Urothelium cell line (cell line): ENCODE measurements around the gene FITM1.
A peak's percentile ranks its signal among the peaks of the same experiment; 100 is the strongest.

Experiments used
- DNase-seq: peaks from one replicate; pipeline ENCODE4 v3.0.0; 2011; ENCODE audit warnings: low spot score, mixed read lengths
- FAIRE-seq: peaks from 2 replicates; lab custom pipeline; 2011; peaks lifted over from hg19 to GRCh38; lab: Jason Lieb, UNC

The FITM1 gene

DNA sequence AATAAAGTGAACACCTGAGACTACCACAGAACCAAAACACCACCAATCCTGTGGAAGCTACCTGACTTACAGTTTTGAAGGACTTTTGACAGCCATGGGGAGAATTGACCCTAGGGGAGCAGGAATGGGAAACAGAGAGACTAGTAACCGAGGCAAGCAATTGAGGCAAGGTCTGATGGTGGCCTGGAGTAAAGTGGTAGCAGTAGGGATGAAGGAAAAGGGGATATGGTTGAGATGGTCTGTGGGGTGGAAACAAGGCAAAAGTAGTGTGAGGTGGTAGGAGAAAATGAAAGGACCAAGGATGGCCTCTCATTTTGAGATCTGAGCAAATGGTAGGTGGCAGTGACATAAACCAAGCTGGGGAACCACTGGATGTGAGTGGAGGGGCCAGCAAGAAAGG lies 26.4 kb downstream of the FITM1 start:
- DNase-seq = no peak
- FAIRE-seq = no peak

DNA sequence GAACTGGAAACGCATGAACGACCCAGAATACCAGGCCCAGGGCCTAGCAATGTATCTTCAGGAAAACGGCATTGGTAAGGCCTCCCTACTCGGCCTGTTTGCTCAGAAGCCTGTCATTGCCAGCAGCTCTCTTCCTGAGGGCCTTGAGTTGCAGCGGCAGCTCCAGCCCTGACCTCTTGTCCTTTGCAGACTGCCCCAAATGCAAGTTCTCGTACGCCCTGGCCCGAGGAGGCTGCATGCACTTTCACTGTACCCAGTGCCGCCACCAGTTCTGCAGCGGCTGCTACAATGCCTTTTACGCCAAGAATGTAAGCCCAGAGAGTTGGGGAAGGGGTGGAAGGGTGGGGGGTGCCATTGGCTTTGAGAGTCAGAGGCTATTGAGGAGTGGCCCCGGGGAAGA lies 26.9 kb downstream of the FITM1 start:
- no peak for DNase-seq
- no peak for FAIRE-seq

DNA sequence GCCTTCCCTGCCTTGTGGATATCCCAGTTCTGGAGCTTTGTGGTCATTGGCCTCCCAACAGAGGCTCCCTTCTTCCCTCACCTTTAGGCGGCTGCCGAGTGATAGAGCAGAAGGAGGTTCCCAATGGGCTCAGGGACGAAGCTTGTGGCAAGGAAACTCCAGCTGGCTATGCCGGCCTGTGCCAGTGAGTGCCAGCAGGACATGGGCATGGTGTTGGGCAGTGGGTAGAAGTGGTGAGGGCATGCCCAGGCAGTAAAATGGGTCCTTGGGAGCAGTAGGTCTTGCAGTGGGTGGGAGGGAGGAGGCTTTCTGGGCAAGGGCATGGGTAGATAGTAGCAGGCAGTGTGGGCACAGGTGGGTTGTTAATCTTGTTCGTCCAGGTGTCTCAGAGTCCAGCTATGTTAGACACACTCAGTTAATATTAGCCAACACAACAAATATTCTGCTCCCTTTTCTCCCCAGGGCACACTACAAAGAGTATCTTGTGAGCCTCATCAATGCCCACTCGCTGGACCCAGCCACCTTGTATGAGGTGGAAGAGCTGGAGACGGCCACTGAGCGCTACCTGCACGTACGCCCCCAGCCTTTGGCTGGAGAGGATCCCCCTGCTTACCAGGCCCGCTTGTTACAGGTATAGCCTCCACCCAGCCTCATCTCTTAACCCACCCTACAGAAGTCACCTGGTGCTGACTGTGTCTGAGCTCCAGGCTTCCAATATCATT lies 29.5 kb downstream of the FITM1 start:
- DNase-seq (no peak), FAIRE-seq (no peak)

DNA sequence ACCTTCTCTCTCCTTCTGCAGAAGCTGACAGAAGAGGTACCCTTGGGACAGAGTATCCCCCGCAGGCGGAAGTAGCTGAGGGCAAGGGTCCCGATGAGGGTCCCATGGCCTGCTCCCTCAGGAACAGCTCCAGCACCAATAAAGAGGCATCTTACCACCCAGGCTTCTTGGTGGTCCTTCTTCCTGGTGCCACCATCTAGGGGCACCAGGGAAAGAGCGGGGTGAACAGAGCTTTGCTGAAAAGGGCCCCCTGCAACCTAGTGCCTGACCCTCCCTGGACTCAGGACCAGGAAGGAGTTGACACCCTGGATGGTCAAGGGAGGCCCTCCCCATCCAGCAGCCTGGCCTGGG lies 30.0 kb downstream of the FITM1 start:
- DNase-seq = no peak
- FAIRE-seq = no peak

DNA sequence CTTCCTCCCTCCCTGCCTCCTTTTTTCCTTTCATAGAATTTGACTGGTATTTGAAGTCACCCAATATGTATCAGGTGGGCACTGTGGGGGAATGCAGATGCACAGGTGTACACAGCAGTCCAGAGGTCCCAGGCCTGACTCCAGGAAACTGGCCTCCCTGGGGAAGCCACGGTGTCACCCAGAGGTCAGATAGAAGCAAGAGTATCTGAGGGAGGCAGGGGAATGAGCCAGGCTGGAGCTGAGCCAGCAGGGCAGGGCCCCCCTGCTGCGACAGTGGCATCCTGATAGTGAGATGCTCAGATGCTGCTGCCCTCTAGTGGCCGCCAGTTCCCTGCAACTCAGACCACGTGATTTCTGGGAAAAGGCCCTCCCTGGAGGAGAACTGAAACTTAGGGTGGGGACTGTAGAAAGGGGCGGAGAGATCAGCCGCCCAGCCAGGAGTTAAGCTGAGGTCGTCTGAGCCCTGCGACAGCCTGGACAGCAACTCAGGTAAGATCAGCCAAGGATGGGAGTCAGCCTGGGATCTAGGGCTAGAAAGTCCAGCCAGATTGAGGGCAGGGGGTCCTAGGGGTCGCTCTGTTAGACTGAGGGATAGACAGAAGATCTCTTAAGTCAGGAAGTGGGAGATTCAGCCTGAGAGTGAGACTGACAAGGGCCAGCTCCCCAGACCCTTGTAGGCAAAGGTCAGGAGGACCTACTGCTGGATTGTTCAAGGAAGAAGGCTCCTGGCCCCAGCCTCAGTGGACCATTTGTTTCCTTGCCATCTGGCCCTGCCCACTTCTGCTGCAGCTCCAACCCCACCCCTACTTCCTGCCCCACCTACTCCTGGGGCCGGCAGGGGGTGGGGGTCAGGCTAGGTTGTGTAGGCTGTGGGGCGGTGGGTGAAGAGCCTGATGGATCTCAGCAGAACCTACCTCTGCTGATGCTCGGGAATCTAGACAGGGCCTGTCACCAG lies 30.7 kb downstream of the FITM1 start, which contains the start of gene IRF9:
Gene IRF9 (plus strand): TSS at position 416 of the 955 bp plus-strand sequence. CDS start 880 bp downstream, outside the sequence.
- DNase-seq (peak; percentile 92), FAIRE-seq (peak; percentile 50)

DNA sequence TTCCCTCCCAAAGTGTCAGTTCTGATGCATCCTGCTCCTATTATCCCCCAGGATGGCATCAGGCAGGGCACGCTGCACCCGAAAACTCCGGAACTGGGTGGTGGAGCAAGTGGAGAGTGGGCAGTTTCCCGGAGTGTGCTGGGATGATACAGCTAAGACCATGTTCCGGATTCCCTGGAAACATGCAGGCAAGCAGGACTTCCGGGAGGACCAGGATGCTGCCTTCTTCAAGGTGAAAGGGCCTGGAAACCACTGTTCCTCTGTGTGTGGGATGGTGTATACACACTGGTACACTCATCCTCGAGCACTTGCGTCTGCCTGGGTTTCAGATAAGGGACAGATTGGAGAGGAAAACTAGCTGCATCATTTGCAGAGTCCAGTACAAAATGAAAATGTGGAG lies 31.6 kb downstream of the FITM1 start:
- DNase-seq (no peak), FAIRE-seq (no peak)

DNA sequence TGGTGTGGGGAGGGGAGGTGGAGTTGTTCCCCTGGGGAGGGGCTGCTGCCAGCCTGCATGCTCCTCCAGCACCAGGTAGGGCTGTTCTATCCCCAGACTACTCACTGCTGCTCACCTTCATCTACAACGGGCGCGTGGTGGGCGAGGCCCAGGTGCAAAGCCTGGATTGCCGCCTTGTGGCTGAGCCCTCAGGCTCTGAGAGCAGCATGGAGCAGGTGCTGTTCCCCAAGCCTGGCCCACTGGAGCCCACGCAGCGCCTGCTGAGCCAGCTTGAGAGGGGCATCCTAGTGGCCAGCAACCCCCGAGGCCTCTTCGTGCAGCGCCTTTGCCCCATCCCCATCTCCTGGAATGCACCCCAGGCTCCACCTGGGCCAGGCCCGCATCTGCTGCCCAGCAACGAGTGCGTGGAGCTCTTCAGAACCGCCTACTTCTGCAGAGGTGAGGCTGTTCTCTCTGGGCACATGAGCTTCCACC lies 34.1 kb downstream of the FITM1 start:
- DNase-seq (no peak), FAIRE-seq (no peak)

DNA sequence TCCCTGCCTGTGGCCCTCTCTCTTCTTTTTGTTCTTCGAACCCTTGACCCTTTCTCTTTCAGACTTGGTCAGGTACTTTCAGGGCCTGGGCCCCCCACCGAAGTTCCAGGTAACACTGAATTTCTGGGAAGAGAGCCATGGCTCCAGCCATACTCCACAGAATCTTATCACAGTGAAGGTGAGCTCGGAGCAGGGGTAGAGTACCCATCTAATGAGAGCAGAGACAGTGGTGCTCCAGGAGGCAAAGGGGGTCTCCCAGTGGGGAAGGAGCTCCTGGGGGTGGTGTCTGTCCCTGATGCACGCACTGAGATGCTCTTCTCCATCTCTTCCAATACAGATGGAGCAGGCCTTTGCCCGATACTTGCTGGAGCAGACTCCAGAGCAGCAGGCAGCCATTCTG lies 35.3 kb downstream of the FITM1 start:
- FAIRE-seq = no peak
- no peak for DNase-seq

DNA sequence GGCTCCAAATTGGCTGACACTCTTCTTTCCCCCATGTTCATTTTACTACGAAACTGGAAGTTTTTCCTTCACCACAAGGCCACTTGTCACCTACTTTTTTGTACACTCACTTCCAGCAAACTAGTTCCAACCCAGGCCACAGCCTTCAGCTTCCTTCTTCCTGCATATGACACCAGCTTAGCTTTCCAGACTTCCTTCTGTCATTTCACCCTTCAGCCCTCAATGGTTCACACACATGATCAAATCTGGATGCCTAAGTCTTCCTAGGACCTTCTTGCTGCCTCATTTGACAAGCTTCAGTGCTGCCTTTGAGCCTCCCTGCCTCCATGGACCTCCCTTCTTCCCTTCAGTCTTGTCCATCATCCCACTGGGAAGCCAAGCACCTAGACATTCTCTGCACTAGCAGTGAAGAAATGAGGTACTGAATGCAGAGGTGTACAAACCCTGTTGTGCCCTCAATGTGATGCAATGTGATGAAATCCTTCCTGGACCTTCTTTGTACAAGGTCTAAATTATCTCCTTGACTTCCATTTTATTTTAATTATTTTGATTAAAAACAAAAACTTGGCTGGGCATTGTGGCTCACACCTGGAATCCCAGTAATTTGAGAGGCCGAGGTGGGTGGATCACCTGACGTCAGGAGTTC lies 37.1 kb downstream of the FITM1 start:
- FAIRE-seq = no peak
- DNase-seq = no peak

DNA sequence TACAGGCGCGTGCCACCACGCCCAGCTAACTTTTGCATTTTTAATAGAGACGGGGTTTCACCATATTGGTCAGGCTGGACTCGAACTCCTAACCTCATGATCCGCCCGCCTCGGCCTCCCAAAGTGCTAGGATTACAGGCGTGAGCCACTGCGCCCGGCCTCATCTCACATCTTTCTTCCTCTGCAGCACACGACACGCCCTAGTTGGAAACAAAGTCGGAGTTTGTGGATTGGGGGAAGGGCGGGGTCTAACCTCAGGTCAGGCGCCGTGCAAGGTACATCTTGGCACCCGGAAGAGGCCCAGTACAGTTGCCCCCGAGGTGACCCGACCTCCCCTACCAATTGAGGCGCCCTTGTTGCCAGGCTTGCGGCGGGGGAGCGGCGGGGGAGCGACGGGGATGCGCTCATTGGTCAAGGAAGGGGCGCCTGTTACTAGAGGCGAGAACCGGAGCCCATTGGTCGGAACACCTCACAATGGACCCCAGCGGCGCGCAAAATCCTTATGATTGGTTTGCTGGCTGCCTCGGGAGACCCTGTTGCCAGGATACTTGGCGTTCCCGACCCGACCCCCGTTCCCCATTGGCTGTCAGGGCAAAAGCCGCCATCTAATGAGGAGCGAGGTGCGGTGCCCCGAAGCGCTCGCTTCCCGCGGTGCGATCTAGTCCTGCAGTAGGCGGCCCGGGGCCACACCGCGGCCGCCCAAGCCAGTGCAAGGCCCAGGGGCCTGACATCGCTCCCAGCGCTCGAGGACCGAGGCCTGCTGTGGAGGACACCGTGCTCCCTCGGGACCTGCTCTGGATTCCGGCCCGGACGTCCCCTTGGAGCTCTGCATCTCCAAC lies 41.2 kb downstream of the FITM1 start, which contains the start of gene REC8:
Gene REC8 (plus strand): TSS at position 659 of the 839 bp plus-strand sequence. CDS start 473 bp downstream, outside the sequence.
- DNase-seq = no peak

DNA sequence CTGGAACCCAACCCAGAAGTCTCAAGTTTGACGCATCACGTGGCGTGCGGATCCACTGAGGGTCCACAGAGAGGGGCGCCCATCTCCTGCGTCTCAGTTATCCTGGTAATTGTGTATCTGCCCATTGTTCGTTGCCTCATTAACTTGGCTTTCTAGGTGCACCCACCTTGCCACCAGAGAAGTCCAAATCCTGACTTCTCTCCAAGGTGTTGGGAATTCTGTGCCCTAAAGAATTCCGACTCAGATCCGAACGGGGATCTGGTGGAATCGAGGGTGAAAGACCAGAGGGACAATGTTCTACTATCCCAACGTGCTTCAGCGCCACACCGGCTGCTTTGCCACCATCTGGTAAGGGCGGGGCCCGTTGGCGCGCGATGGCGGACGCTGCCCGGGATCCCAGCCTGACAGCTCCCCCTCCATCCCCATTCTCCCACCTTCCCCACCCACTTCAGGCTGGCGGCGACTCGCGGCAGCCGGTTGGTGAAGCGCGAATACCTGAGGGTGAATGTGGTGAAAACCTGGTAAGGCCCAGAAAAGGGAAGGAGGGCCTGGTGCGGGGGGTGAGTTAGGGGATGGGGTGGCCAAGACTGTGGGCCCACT lies 41.9 kb downstream of the FITM1 start:
- DNase-seq (no peak), FAIRE-seq (no peak)

More for the DNA sequence above, 41.2 kb downstream of the FITM1 start, which contains the start of gene REC8:
- no peak for FAIRE-seq

DNA sequence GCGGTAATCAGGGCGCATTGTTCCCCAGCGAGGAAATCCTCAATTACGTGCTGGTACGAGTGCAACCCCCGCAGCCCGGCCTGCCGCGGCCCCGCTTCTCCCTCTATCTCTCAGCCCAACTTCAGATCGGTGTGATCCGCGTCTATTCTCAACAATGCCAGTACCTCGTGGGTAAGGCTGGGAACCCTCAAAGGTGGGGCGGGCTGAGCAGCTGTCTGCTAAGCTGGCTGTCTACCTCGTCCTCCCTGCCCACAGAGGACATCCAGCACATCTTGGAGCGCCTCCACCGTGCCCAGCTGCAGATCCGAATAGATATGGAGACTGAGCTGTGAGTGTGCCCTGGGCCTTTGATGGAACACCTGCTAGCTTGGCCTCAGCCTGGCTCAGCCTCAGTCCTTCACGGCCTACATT lies 42.4 kb downstream of the FITM1 start:
- no peak for DNase-seq
- no peak for FAIRE-seq

DNA sequence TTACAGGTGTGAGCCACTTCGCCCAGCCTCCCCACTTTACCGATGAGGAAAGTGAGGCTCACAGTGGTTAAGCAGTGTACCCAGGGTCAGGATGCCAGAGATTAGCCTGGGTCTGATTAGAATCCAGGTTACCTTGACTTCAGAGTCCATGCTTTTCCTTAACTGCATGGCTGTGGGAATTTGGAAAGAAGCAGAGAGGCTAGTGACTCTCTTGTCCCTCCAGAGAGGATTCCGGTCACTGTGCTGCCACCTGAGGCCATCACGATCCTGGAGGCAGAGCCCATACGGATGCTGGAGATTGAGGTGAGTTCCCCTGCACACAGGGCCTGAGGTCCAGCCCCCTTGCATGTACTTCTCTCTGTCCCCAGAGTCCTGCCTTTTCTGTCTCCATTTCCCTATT lies 46.1 kb downstream of the FITM1 start:
- FAIRE-seq (no peak), DNase-seq (no peak)

DNA sequence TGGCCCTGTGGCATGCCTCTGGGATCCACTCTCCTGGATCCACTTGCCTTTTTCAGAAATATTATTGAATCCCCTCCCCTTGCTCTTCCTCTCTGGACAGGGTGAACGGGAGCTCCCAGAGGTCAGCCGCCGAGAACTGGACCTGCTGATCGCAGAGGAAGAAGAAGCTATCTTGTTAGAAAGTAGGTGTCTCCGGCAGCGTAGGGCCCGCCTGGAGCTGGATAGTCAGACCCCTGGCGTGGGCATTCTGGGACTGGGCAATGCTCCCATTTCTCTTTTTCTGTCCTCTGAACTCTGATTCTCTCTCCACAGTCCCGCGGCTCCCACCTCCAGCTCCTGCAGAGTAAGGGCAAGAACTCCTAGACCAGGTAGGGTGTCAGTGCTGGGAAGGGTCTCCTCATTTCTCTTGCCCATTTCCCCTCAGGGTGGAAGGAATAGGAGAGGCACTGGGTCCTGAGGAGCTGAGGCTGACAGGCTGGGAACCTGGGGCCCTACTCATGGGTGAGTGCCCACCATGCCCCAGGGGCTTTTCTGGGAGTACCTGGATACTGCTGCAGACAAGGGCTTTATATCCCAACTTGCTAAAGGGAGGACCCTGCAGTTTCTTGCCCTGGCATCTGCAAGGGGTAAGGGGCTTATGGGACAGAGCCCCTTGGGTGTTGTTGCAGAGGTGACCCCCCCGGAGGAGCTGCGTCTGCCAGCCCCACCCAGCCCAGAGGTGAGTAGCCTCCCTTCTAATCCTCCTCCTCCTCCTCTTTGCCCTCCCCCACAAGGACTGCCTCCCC lies 46.8 kb downstream of the FITM1 start:
- DNase-seq (no peak), FAIRE-seq (no peak)

DNA sequence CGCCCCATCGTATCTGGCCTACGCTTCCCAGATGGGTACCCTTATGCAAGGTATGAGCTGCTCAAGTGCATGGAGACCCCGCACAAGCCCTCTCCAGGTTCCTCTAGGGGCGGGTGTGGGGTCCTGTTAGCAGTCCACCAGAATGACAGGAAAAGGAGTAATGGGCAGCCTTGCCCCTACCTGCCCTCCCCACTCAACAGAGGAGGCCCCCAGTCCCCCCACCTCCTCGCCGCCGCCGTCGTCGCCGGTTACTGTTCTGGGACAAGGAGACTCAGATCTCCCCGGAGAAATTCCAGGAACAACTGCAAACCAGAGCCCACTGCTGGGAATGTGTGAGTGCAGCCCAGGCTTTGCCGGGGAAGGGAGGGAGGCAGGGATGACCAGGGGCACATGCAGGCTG lies 47.4 kb downstream of the FITM1 start:
- FAIRE-seq (no peak), DNase-seq (no peak)

DNA sequence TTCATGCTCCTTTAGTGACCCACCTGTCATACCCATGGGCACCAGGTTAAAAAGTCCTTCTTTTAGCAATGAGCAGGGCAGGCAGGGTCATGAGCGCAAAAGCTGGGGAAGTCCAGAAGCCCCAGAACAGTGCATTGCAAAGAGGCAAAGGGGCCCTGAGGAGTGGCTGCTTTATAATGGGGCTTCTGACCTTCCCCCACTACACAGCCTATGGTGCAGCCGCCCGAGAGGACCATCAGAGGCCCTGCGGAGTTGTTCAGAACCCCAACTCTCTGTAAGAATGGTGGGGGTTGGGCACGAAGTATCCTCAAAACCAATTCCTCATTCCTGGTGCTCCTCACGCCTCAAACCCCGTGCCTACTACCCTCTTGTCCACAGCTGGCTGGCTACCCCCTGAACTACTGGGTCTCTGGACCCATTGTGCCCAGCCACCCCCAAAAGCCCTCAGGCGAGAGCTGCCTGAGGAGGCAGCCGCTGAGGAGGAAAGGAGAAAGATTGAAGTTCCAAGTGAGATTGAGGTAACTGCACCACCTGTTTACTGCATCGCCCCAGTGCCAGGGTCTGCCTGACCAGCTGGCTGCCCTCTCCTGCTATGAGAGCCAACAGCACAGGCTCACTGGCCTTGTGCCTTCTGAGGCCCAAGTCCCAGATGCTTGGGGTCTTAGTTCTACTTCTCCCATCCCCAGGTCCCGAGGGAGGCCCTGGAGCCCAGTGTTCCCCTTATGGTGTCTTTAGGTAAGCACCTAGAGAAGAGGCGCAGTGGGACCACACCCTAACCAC lies 48.1 kb downstream of the FITM1 start:
- no peak for DNase-seq

DNA sequence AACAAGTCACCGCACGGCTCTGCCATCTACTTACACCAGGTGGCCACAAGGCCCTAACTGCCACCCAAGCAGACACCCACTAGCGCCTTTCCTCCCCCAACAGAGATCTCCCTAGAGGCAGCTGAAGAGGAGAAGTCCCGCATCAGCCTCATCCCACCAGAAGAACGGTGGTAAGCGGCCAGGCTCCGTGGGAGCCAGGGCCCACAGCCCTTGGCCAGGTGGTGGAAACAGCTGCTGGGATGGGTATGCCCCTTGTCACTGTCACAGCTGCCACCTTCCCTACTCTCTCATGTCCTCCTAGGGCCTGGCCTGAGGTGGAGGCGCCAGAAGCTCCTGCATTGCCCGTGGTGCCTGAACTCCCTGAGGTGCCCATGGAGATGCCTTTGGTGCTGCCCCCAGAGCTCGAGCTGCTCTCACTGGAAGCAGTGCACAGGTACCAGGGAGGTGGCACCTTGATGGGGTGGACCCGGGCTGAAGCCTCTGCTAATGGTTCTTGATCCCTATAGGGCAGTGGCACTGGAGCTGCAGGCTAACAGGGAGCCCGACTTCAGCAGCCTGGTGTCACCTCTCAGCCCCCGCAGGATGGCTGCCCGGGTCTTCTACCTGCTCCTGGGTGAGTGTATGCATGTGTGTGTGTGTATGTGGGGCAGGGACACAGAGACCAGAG lies 49.0 kb downstream of the FITM1 start:
- FAIRE-seq = no peak
- no peak for DNase-seq

More for the DNA sequence above, 48.1 kb downstream of the FITM1 start:
- no peak for FAIRE-seq
